ENCODE data around the gene DLK1.

GRCh38 chr14:100777366-100777817 lies 50.7 kb downstream of the DLK1 start:
- TF ChIP-seq CTCF (IDR thresholded peaks at IDR 0.05) (no peak), POLR2A (IDR thresholded peaks at IDR 0.05) (no peak)

All from lower leg skin (tissue), 3 donors.